Uterus (tissue), 2 donors: ENCODE data around the gene SARS1.

Experiments used
- POLR2A ChIP-seq, 2 donors: fragments of 450-650 bp; IDR thresholded peaks; one replicate each; pipeline ENCODE4 v1.6.1; 2016; ENCODE audit warnings: antibody characterized with exemption in 2 of 2, mild to moderate bottlenecking in 1 of 2, moderate library complexity in 1 of 2
- TF ChIP-seq, protein P1 (sequence below), 4 experiments: fragments of 200-600 bp in 2 of 4; fragments of 450-650 bp in 2 of 4; sonication (generic) in 2 of 4; IDR thresholded peaks; one replicate each; pipeline ENCODE4 v1.5.1; 2016 to 2019; ENCODE audit warnings: antibody characterized with exemption in 4 of 4, mild to moderate bottlenecking in 2 of 4, moderate library complexity in 1 of 4

DNA sequence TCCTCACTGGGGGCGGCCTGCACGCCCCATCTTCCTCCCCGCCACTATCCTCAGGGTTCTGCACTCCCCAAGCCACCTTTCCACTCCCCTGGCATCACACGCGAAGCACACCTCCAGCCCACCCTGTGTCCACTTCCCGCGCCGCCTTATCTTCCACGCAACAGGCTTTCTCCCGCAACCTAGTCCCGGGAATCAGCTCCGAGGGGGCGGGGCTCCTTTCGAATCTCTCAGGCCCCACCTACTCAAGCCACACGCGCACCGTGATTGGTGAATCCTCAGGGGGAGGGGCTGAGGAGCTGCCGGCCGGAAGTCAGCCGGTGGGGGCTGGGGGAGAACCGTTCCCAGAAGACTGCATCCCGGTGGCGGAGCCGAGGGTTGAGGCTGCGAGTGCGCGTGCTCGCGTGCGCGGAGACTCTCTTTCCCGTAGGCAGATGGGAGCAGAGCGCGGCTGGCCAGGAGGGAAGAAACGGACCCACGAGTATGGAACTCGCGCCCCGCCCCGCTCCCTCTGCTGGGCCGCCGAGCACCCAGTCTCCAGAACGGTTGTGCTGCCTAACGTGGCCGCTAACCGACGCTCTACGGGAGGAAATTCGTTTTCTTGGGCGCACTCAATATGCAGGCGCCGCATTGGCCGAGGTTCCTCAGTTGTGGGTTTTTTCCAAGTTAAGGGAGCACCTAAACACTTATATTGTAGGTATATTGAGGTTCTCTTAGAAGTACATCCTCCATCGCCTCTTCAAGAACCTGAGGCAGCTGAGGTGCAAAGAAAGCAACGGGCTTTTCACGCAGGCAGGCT is 69.4 kb downstream of the SARS1 start, which contains the start of gene PSRC1:
- TF ChIP-seq POLR2A (IDR thresholded peaks at IDR 0.05): peak; percentile 65 to 78
- TF ChIP-seq, protein P1, sequence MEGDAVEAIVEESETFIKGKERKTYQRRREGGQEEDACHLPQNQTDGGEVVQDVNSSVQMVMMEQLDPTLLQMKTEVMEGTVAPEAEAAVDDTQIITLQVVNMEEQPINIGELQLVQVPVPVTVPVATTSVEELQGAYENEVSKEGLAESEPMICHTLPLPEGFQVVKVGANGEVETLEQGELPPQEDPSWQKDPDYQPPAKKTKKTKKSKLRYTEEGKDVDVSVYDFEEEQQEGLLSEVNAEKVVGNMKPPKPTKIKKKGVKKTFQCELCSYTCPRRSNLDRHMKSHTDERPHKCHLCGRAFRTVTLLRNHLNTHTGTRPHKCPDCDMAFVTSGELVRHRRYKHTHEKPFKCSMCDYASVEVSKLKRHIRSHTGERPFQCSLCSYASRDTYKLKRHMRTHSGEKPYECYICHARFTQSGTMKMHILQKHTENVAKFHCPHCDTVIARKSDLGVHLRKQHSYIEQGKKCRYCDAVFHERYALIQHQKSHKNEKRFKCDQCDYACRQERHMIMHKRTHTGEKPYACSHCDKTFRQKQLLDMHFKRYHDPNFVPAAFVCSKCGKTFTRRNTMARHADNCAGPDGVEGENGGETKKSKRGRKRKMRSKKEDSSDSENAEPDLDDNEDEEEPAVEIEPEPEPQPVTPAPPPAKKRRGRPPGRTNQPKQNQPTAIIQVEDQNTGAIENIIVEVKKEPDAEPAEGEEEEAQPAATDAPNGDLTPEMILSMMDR (IDR thresholded peaks at IDR 0.05): peak; percentile 38 to 62 (median 58)
